Tibial artery (tissue), 4 donors: ENCODE data around the gene WDFY1.

Source experiments
- DNase-seq, 2 donors: peaks; one replicate each; pipeline ENCODE4 v3.0.0-alpha.2; 2019
- H3K27ac ChIP-seq, 2 donors: fragments of 200-600 bp; sonication (generic) in 1 of 2; 1 replicate in 1 of 2; 2 replicates in 1 of 2; pipeline ENCODE4 v1.5.1; 2018 to 2019; ENCODE audit warnings: mild to moderate bottlenecking in 1 of 2
- H3K27me3 ChIP-seq, 2 donors: fragments of 200-600 bp; sonication (generic) in 1 of 2; one replicate each; pipeline versions ENCODE4 v1.5.1 to v1.6.0; 2016 to 2019
- H3K36me3 ChIP-seq, 3 donors: fragments of 200-600 bp; sonication (generic) in 2 of 3; one replicate each; pipeline ENCODE4 v1.5.1; 2016 to 2019; ENCODE audit warnings: mild to moderate bottlenecking in 2 of 3
- H3K4me1 ChIP-seq, 4 donors: fragments of 200-600 bp; sonication (generic) in 2 of 4; 1 replicate in 3 of 4; 2 replicates in 1 of 4; pipeline ENCODE4 v1.5.1; 2016 to 2019
- H3K4me3 ChIP-seq, 2 donors: fragments of 200-600 bp; sonication (generic) in 1 of 2; 1 replicate in 1 of 2; 2 replicates in 1 of 2; pipeline ENCODE4 v1.5.1; 2018 to 2019; ENCODE audit warnings: mild to moderate bottlenecking in 2 of 2
- H3K9me3 ChIP-seq, 3 donors: fragments of 200-600 bp; sonication (generic) in 1 of 3; one replicate each; pipeline ENCODE4 v1.5.1; 2016 to 2019
- intact Hi-C: fragments of 100-400 bp; cut with DNase I; formaldehyde crosslinking; loops from one replicate; pipeline ENCODE4 v1.15.0; 2023; ENCODE audit warnings: low total_unique reads
- TF ChIP-seq, protein P1 (sequence below), 2 experiments: fragments of 200-600 bp in 1 of 2; fragments of 450-650 bp in 1 of 2; IDR thresholded peaks; one replicate each; pipeline ENCODE4 v1.5.1; 2017 to 2019; ENCODE audit warnings: antibody characterized with exemption in 2 of 2, mild to moderate bottlenecking in 1 of 2, moderate library complexity in 1 of 2

The WDFY1 gene

GRCh38 chr2:223920109-223920508, 25.0 kb downstream of the WDFY1 start:
- DNase-seq, result no peak
- intact Hi-C loops, result no loop called here
- no peak overlapping the region for H3K4me3 ChIP-seq

DNA sequence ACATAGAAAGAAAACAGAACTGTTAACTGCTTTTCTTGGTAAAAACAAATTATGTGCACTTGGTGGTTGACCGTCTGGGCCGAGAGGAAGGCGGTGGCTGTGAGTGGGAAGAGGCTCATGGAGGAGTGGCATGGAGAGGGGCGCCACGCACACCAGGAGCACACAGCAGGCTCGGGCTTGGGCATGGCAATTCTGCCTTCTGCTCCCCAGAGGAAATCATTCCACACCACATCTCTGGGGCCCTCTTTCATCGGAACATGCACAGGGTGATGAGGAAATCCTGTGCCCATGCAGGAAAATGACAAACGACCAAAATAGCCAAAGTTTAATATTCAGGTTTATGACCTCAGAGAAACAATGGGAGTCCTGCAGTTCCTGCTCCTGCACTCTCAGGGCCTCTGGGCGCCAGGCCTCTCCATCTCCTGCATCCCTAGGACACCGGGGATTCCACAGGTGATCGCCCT, 26.4 kb downstream of the WDFY1 start:
- Histone ChIP-seq H3K9me3 (no peaks in the 10 kb centered on the region), H3K36me3 (peaks cover 15 to 23% (median 21%) of the 10 kb centered on the region in 3 donors), H3K27ac (no peak overlapping the region), H3K27me3 (no peaks in the 10 kb centered on the region), H3K4me3 (no peak overlapping the region), H3K4me1 (peaks cover 0 to 23% (median 0%) of the 10 kb centered on the region in 4 donors)
- DNase-seq, result no peak
- intact Hi-C loops, result no loop called here
- TF ChIP-seq, protein P1, sequence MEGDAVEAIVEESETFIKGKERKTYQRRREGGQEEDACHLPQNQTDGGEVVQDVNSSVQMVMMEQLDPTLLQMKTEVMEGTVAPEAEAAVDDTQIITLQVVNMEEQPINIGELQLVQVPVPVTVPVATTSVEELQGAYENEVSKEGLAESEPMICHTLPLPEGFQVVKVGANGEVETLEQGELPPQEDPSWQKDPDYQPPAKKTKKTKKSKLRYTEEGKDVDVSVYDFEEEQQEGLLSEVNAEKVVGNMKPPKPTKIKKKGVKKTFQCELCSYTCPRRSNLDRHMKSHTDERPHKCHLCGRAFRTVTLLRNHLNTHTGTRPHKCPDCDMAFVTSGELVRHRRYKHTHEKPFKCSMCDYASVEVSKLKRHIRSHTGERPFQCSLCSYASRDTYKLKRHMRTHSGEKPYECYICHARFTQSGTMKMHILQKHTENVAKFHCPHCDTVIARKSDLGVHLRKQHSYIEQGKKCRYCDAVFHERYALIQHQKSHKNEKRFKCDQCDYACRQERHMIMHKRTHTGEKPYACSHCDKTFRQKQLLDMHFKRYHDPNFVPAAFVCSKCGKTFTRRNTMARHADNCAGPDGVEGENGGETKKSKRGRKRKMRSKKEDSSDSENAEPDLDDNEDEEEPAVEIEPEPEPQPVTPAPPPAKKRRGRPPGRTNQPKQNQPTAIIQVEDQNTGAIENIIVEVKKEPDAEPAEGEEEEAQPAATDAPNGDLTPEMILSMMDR (IDR thresholded peaks at IDR 0.05), result no peak

More at GRCh38 chr2:223920109-223920508, 25.0 kb downstream of the WDFY1 start:
- Histone ChIP-seq H3K27ac (no peak overlapping the region), H3K36me3 (peaks cover 15 to 23% (median 21%) of the 10 kb centered on the region in 3 donors), H3K4me1 (peaks cover 0 to 26% (median 0%) of the 10 kb centered on the region in 4 donors), H3K9me3 (no peaks in the 10 kb centered on the region), H3K27me3 (no peaks in the 10 kb centered on the region)
- TF ChIP-seq, protein P1 (IDR thresholded peaks at IDR 0.05), result no peak

GRCh38 chr2:223916181-223916920, 28.8 kb downstream of the WDFY1 start:
- DNase-seq, result no peak
- intact Hi-C loops, result no loop called here
- Histone ChIP-seq H3K27me3 (no peaks in the 10 kb centered on the region), H3K4me3 (no peak overlapping the region), H3K36me3 (peaks cover 15 to 35% (median 21%) of the 10 kb centered on the region in 3 donors), H3K4me1 (peaks cover 0 to 16% (median 0%) of the 10 kb centered on the region in 4 donors), H3K27ac (no peak overlapping the region), H3K9me3 (no peaks in the 10 kb centered on the region)
- TF ChIP-seq, protein P1 (IDR thresholded peaks at IDR 0.05), result no peak

DNA sequence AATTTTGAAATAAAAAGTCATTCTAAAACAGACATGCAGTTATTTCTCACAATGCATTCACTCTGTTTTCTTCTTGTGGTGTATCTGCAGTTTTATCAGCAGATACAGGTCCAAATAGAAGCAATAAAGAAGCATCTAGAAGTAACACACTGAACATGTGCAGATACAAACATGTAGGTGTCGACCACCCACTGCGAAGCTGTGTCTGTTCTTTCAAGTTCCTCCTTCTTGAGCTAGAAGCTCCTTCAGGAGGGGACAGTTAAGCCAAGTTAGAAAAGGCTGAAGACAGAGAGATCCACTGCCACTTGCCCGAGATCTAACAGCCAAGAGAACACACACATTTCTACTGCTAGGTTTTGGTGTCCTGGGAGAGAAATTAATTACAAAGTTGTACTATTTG, 30.1 kb downstream of the WDFY1 start:
- Histone ChIP-seq H3K36me3 (peaks cover 15 to 35% (median 21%) of the 10 kb centered on the region in 3 donors), H3K27ac (no peak overlapping the region), H3K4me1 (peaks cover 0 to 21% (median 0%) of the 10 kb centered on the region in 4 donors), H3K4me3 (no peak overlapping the region), H3K27me3 (no peaks in the 10 kb centered on the region), H3K9me3 (no peaks in the 10 kb centered on the region)
- TF ChIP-seq, protein P1 (IDR thresholded peaks at IDR 0.05), result no peak
- intact Hi-C loops, result no loop called here
- DNase-seq, result no peak

DNA sequence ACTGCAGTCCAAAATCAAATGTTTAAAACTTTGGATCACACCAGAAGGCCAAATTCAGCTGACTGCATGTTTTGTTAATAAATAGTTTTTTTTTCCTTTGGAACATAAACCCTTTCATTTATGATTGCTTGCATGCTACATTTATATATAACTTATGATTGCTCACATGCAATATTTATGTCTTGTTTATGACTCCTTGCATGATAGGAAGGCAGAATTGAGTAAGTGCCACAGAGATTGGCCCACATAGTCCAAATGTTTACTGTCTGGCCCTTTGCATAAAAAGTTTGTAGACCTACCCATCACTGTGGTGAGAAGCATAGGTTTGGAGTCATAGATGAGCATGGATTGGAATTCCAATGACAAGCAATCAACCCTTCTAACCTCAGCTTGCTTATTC, 30.8 kb downstream of the WDFY1 start:
- intact Hi-C loops, result no loop called here
- H3K27me3 ChIP-seq, result no peaks in the 10 kb centered on the region
- TF ChIP-seq, protein P1 (IDR thresholded peaks at IDR 0.05), result no peak
- DNase-seq, result no peak
- H3K4me1 ChIP-seq, result peaks cover 0 to 26% (median 3%) of the 10 kb centered on the region in 4 donors
- no peaks in the 10 kb centered on the region for H3K9me3 ChIP-seq
- H3K4me3 ChIP-seq, result no peak overlapping the region
- H3K36me3 ChIP-seq, result peaks cover 15 to 35% (median 21%) of the 10 kb centered on the region in 3 donors
- no peak overlapping the region for H3K27ac ChIP-seq
